NCI-H2227 treated with DMSO at 0.1 percent for 48 hours (cell line): ENCODE measurements around the gene NQO2.
"Not testable (repeated sequence)": the region's sequence is repeated elsewhere in the genome, so short reads cannot be mapped to it uniquely, and the experiment has no call there.

Experiments
- DNase-seq: peaks from one replicate; lab custom pipeline; 2025; lab: John Stamatoyannopoulos, UW

Gene NQO2

GRCh38 chr6:2989332-2990247 lies 10.1 kb upstream of the NQO2 start:
- peak; percentile 91 for DNase-seq

- DNase-seq, result peak; percentile 68
Observed at GRCh38 chr6:2990248-2990931, 9.3 kb upstream of the NQO2 start.

DNA sequence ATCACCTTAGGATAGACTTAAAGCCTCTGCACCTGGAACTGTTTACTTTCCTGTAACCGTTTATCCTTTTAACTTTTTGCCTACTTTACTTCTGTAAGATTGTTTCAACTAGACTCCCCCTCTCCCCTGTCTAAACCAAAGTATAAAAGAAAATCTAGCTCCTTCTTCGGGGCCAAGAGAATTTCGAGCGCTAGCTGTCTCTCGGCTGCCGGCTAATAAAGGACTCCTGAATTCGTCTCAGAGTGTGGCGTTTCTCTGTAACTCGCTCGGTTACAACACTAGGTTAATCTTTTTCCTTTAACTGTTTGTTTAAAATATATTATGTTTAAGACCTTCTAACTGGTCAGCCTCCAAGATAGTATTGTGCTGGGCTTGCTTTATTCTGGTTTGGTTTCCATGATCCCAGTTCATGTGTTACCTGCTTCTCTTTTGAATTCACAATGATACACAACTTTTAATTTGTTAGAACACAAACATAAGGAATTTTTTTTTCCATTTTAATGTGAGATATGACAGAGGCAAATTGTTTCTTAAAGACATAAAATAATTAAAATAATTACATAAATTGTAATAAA lies 8.7 kb upstream of the NQO2 start:
- DNase-seq, result peak; percentile 68

- DNase-seq, result no peak
Observed at GRCh38 chr6:2992330-2992979, 7.2 kb upstream of the NQO2 start.

GRCh38 chr6:2993755-2994317 lies 5.9 kb upstream of the NQO2 start:
- DNase-seq, result no peak

GRCh38 chr6:2998249-2998997 lies 1.3 kb upstream of the NQO2 start:
- not testable (repeated sequence) for DNase-seq

GRCh38 chr6:2998998-2999617 lies 586 bp upstream of the NQO2 start:
- no peak for DNase-seq

DNA sequence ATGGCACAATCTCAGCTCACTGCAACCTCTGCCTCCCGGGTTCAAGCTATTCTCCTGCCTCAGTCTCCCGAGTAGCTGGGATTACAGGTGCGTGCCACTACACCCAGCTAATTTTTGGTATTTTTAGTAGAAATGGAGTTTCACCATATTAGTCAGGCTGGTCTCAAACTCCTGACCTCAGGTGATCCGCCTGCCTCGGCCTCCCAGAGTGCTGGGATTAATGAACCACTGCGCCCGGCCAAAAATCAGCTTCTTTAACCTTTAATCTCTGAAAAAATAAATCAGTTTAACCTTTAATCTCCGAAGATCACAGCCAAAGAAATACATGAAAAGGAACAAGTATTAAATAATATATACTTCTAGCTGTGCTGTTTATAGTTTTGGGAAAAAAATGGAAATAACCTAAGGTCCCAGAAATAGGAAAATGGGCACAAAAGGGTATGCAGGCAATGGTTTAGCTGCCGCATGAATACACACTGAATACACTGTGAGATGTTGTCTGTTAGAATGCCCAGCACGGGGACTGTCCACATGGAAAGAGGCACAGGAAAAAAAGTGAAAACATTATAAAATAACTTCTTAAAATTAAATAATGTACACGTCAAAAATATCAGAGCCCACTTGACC lies 1.6 kb downstream of the NQO2 start:
- DNase-seq, result no peak

DNA sequence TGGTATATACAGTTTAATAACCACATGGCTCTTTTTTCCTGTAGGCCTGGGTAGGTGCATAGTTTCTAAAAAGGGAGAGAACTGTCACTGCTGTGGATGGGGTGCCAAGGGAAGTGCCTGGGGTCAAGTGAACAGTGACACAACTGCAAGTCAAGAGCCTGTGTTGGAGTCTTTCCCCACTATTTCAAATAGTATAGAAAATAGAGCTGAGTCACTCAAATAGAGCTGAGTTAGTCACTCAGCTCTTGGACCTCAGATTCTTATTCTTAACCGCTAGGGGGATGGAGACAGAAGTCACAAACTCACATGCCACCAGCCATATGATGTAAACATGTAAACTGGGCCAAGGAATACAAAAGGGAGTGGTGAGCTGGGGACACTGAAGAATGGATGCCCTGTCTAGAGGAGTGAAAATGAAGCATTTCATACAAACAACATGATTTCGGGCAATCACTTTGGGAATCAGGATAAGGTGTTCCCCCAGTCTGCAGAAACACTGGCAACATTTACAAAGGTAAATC lies 2.1 kb downstream of the NQO2 start:
- DNase-seq, result peak; percentile 67

GRCh38 chr6:3003226-3003625 lies 3.5 kb downstream of the NQO2 start:
- DNase-seq, result not testable (repeated sequence)

GRCh38 chr6:3005077-3005476 lies 5.4 kb downstream of the NQO2 start:
- no peak for DNase-seq

DNA sequence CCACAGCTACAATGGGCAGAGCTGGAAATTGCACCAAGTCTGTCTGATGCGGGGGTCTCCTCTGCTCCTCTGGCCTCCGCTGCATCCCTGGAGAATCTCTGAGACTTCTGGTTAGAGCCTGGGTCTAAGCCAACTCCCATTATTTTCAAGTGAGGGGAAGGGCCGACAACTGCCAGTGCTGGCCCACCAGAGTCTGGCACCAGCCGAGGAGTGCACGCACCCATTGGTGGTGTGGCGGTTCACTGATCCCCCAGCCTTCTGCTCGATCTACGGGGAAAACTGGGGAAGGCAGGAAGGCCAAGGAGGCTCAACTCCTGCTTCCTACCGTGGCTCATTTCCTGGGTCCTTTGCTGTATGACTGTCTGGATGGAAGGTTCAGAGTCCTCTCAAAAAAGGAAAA lies 6.2 kb downstream of the NQO2 start:
- DNase-seq, result no peak

- DNase-seq, result no peak
Observed at GRCh38 chr6:3006476-3006875, 6.8 kb downstream of the NQO2 start.

GRCh38 chr6:3007571-3007970 lies 7.9 kb downstream of the NQO2 start:
- DNase-seq, result no peak

DNA sequence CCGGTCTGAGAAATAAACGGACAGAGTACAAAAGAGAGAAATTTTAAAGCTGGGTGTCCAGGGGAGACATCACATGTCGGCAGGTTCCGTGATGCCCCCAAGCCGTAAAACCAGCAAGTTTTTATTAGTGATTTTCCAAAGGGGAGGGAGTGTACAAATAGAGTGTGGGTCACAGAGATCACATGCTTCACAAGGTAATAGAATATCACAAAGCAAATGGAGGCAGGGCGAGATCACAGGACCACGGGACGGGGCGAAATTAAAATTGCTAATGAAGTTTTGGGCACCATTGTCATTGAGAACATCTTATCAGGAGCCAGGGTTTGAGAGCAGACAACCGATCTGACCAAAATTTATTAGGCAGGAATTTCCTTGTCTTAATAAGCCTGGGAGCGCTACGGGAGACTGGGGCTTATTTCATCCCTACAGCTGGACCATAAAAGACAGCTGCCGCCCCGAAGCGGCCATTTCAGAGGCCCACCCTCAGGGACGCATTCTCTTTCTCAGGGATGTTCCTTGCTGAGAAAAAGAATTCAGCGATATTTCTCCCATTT lies 9.1 kb downstream of the NQO2 start:
- not testable (repeated sequence) for DNase-seq

DNA sequence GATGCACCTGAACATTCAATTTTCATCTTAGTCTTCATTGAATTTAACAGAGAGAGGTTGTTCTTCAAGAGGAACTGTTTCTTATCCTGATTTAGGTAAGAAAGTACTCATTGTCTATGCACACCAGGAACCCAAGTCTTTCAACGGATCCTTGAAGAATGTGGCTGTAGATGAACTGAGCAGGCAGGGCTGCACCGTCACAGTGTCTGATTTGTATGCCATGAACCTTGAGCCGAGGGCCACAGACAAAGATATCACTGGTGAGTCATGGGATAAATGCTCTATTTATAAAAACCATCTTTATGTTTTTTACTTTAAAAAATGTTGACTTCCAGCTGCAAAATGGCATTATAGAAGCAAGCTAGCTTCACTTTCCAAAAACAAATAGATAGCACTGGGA lies 10.2 kb downstream of the NQO2 start:
- DNase-seq, result no peak

DNA sequence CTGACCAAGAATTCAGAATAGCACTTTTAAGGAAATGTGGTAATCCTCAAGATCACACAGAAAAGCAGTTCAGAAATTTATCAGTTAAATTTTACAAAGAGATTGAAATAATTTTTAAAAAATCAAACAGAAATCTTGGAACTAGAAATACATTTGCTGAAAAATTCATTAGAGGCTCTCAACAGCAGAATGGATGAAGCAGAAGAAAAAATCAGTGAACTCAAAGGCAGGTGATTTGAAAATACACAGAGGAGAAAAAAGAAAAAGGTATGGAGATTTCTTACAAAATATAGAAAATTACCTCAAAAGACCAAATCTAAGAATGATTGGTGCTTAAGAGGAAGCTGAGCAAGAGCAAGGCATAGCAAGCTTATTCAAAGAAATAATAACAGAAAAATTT lies 11.5 kb downstream of the NQO2 start:
- no peak for DNase-seq

GRCh38 chr6:3011592-3011991 lies 11.9 kb downstream of the NQO2 start:
- no peak for DNase-seq

GRCh38 chr6:3013486-3013885 lies 13.8 kb downstream of the NQO2 start:
- no peak for DNase-seq
